Nucleus accumbens (tissue), 56 donors: ENCODE results near the gene CERK.

ENCODE experiments used
- DNase-seq, 56 donors: peaks; one replicate each; lab custom pipeline; 2025; lab: John Stamatoyannopoulos, UW

The CERK gene

DNA sequence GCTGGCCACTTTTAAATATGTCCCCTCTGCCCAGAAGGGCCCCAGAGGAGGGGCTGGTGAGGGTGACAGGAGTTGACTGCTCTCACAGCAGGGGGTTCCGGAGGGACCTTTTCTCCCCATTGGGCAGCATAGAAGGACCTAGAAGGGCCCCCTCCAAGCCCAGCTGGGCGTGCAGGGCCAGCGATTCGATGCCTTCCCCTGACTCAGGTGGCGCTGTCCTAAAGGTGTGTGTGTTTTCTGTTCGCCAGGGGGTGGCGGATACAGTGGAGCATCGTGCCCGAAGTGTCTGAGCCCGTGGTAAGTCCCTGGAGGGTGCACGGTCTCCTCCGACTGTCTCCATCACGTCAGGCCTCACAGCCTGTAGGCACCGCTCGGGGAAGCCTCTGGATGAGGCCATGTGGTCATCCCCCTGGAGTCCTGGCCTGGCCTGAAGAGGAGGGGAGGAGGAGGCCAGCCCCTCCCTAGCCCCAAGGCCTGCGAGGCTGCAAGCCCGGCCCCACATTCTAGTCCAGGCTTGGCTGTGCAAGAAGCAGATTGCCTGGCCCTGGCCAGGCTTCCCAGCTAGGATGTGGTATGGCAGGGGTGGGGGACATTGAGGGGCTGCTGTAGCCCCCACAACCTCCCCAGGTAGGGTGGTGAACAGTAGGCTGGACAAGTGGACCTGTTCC, 71.3 kb downstream of the CERK start:
- no peak for DNase-seq

DNA sequence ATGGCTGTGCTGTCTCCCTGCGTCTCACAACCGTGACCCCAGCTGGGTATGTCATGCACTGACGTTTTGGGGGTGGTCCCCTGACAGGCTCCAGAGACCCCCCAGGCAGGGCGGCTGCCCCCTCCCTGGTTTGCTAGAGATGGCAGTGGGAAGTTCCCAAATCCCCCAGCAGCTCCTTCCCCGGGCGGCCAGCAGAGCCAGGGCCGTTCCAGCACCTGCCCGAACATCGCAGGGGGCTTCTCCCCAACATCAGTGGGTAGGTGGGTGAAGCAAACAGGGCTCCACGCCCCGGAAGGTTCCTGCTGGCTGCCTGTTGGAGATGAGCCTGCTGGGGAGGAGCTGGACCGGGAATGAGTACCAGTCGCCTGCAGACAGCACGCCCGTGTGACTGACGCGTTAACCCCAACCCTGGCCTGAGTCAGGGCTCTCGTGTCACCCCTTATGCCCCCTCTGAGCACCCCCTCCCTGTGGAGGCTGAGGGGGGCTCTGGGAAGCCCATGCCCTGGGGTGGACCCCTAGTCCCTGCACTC, 72.2 kb downstream of the CERK start:
- no peak for DNase-seq

DNA sequence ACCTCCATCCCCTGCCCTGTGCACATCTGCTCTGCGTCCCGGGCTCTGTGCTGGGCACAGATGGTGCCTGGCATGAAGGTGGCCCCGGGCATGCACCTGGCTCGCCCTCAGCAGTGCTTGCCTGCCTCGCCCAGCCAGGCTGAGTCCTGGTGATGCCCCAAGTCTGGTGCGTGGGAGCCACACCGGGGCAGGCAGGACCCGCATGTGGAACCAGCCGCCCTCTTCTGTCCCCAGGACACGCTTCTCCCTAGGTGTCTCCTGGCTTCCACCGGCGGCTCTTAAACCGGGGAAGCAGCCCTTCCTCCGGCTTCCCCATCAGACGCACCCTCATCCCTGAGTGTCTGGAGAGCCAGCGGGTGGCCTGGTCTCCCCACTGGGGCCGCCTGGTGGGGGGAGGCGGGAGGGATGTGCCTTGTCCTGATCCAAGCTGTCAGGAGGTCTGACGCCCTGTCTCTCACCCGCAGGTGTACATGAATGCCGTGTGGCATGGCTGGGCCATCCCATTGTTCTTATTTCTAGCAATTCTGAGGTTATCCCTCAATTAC, 72.8 kb downstream of the CERK start:
- no peak for DNase-seq

DNA sequence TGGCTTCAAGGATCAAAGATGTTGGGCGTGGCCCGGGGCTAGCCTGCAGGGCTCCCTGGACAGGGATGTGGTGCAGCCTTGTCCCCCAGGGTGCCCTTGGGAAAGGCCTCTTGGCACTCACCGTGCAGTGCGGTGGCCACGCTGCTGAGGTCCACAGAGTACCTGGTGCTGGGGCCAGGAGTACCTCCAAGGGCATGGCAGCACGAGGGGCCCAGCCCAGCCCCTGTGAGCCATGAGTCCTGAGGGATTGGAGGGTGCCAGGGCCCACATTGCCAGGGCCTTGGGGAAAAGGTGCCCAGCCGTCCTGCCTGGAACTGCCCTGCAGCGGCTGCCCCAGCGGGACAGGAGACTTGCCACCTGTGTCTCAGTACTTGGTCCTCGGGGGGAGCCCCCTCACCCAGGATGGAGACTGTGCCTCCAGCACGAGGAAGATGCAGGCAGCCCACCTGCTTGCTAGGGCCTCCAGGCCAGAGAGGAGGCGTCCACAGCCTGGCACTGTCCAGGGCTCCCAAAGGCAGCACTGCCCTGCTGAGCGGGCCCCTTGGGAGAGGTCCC, 73.7 kb downstream of the CERK start:
- no peak for DNase-seq

DNA sequence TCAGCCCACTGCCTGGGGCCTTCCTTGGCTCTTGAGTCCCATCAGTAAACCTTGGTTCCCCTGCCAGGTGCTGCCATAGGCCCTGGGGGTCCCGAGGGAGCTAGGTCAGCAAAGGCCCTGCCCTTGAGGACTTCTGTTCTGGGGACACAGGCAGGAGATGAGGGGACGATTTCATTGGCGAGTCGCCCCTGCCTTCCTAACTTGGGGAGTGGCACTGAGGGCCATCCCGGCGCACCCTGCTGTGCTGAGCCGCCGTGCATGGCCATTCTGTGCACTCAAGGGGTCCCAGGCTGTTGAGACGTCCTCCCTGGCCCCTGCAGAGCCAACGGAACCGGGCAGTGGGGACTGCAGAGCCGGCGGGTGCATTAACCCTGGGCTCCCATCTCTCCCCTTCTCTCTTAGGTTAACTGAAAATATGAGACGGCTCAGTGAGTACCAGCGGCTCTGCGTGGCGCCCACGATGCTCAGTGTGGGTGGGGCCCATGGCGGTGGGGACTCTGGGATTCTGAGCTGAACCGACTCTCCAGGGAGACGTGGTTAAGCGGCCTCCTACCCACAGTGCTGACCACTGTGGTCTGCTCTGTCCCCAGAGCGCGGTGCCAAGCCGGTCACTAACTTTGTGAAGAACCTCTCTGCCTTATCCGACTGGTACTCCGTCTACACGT, 74.5 kb downstream of the CERK start:
- DNase-seq: no peak

DNA sequence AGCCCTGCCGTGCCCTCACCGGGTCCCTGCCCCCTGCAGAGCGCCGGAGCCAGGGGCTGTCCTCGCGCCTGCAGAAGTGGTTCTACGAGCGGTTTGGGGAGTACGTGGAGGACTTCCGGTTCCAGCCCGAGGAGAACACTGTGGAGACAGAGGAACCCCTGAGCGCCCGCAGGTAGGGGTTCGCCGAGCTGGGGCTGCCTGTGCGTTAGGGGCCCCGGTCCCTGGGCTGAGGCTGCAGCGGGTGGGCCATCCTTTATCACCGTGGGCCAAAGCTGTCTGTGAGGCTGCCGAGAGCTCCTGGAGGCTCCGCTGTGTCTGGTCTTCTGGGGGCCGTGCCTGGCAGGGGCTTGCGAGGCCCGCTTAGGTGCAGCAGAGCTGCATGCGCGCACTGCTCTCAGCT, 75.1 kb downstream of the CERK start:
- DNase-seq: no peak

DNA sequence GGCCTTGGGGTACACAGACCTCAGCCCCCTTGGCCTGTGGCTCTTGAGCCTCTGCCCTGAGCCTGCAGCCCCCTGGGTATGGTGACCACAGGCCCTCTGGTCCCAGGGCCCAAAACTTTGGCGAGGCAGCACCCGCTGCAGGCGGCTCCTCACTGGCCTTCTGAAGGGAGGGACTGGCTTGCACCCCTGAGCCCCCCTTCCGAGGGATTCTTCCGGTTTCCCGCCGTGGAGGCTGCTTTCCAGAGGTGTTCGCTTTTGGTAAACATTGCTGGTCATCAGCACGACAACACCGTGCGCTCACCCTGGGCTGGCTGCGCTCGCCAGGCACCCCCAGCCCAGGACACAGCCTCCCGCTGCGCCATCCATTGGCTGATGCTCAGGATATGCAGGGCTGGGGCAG, 75.8 kb downstream of the CERK start:
- no peak for DNase-seq

DNA sequence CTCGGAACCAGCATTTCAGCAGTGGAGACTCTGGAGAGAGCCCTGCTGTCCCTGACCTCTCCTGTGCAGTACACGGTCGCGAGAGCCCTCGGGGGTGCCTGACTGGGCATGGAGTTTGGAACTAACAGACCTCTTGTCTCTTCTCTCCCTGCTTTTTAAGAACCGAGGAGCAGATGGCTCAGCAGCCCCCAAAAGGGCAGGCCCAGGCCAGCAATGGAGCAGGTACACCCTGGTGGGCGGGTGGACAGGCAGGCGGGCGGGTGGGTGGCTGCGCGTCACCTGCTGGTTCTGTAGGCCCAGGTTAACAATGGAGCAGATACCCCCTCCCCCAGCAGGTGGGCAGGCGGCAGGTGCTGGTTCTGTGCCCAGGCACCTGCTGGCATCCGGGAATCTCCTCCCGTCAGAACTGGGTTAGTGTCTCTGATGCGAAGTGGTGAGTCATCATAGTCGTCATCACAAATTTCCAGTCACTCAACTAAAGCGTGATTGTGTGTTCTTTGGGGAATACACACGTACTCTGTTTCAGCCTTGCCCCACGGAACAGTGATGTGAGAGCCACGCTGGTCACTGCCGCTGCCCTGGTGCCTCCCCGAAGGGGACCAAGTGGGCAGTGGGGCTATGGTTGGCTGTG, 76.7 kb downstream of the CERK start:
- DNase-seq: peak in 21 of 56 donors; percentile 16 to 77 (median 40)

DNA sequence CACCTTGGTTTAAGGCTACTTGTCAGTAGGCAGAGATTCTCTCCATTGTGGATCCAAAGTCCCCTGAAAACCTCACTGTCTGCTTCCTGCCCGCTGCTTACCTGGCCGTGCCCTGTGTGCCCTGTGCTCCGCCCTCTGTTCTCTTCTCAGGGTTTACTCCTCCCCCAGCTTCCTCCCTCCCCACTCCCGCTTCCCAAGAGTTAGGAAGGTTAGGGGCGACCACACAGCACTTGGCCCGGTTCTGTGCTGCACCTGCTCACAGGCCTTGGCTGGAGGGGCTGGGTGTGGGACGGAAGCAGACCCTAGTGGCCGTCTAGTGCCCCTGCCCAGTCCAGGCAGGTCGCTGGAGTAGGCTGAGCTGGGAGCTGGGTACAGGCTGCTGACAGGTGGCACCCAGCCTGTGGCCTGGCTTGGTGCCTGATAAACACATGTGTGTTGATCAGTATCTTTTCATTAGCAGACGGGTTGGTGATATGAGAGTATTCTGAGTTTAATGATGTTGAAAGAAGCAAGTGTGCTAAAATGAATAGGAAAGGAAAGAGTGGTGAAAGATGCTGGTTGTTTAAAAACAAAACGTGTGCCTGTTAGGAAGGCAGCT, 77.3 kb downstream of the CERK start:
- no peak for DNase-seq

DNA sequence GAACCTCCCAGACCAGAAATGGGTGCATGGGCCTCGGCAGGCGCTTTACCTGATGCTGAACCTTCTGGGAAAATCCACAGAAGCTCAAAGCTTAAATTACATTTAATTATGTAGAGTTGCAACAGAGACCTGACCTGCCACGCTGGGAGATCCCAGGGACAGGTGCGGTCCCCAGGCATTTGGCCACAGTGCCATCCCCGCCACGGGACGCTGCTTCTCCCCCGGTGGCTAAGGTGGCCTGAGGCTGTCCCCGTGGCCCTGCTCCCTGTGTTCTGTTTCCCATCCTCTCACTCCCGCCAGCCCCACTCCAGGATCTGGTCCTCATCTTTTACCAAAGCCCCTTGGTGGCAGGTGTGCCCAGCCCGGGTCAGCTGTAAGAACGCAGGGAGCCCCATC, 78.3 kb downstream of the CERK start:
- no peak for DNase-seq

DNA sequence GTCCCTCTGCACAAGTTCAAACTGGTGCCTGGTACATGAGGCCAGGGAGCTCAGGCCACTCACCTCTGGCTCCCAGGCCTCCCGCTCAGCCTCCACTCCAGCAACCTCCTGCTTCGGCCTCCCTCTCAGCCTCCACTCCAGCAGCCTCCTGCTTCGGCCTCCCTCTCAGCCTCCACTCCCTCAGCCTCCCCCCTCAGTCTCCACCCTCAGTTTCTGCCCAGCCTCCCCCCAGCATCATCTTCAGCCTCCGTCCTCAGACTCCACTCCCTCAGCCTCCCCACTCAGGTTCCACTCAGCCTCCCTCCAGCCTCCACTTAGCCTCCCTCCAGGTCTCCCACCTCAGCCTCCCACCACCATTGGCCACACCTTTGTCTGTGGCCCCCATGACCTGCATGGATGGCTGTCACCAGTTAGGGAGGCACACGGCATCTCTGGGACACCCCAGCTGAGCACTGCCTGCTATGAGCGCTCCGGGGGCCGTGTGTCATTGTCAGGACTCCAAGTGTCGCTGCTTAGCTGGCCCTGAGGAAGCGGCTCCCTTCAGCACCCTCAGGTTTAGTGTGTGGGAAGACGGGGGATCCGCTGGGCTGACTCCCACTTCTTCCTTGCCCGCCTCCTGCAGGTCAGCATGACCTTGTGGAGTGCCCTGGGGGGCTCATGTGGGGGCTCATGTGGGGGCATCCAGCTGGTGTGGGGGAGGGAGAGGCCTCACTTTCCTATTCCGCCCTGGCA, 78.8 kb downstream of the CERK start:
- DNase-seq: no peak

DNA sequence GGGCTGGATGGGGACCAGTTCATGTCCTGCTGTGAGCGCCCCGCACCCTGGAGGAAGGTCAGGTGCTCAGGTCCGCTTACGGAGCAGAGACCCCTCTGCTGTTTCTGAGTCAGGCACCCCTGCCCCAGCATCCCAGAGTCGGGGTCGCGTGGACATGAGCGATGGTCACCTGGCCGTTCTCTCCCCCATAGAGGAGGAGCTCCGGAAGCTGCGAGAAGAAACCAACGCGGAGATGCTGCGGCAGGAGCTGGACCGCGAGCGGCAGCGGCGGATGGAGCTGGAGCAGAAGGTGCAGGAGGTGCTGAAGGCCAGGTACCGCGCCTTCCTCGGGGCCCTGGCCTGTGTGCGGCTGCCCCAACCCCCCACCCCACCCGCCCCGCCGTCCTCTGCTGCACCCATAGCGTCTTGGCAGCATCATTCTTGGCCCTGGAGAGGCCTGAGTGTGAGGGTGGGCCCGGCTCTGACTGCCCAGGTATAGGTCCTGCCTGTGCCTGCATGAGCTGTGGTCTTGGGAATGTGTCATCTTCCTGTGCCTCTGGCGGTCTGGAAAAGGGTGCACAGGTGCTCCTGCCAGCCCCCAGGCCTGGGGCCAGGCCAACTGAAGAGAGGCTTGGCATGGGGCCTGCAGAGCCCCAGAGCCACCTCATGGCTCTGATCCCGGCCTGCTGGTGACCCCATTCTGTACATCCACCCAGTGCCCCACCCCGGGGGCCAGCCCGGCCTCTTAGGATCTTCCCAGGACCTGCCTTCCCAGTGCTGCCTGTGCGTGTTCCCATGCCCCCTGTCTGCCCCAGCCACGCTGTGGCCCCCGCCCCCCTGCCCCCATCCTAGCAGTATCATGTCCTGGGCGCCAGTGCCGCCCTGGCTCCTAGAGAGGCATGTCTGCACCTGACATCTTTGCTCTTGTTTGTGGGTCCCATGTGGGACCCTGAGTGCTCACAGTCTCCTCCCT, 79.8 kb downstream of the CERK start:
- no peak for DNase-seq

DNA sequence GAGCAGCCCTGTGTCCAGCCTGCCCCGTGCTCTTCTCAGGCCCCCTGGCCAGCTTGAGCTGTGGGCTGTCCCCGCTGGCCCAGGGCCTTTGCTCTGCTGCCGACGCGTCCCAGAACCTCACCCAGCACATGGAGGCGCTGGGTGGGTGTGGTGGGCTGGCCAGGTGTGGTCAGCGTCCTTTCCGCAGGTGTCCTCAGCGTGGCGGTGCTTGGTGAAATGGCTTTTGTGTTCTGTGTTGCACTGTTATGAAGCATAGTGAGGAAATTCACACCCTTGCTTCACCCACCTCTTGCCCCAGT, 80.4 kb downstream of the CERK start:
- DNase-seq: no peak

DNA sequence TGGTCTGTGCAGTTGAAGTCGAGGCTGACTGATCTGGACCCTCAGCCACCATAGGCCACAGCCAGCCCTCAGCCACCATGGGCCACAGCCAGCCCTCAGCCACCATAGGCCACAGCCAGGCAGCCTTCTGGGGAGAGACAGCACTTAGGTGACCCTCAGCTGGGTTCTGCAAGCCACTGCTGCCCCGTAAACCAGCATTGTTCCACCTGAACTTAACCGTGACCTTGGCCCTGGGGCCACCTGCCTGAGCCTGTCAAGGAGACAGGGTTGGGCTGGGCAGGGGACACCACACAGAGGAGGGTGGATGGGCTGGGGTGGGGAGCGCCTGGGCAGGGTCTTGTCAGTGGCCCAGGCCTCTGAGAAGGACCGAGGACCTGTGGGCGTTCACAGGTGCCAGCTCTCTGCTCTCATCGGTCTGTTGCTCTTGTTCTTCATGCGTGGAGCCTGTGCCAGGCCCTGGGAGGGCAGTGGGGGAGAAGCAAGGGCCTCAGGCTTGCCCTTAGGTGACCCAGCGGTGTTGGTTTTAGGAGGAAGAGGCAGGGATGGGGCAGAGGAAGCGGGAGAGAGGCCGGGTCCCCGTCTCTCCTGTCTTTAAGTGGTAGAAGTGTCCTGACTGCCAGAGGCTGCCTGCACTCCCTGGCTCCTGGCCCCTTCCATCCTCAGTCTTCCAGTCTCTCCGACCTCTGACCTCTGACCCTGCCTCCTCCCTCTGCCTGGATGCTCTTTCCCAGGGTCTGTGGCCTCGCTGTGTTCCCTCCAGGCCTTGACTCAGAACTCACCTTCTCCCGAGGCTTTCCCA, 81.0 kb downstream of the CERK start:
- no peak for DNase-seq

DNA sequence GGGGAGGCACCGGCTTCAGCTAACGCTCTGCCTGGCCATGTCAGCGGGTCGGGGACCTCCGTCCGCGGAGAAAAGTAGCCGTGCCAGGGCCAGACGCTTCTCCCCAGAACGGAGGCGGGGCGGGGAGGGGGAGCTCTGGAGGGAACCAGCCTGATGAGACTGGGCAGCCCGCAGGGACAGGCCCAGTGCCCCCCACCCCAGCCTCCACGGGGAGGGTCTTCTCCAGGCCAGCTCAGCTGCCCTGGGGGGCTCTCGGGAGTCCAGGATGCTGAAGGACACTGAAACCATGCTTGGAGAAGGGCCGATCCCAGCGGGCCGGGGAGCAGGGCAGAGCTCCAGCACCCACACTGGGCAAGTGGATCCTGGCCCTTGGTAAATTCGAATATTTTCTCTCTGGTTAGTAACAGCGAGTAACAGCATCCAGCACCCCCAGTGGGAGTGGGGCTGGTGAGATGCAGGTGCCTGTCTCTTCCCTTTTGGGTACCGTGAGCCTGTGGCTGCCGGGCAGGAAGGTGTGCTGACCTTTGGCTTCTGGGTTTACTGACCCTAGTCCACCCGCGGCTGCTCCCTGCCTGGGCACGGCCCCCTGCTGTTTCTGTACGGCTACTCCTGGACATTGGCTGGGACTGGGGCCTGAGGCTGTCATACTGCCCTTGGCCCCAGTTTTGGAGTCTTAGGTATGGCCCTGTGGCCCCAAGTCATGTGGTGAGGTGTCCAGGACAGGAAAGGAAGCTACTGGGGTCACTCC, 82.0 kb downstream of the CERK start:
- peak in 2 of 56 donors; percentile 11 to 25 for DNase-seq

DNA sequence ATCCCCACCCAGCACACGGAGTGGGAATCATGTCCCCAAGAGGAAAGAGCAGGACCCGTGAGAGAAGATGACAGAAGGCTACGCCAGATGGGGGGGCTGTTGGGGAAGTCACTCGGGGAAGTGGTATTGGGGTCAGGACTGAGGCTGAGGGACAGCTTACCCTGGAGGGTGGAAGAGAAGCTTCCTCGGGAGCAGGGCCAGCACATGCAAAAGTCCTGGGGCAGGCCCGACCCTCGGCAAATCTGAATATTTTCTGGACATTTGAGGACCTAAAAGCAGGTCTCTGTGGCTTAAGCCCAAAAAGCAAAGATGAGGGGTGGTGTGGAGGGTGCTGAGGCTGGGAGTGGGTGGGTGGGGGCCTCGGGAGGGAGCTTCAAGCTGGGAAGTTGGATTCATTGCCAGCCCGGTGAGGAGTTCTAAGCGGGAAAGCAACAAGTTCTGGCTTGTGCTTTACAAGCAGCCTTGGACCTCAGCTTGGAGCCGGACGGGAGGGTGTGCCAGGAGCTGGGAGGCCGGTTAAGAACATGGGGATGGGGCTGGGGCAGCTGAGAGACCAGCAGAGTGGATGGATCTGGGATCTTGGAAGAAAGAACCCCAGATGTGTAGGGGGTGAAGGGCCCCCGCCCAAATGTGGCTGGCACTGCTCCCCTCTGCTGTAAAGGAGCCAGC, 83.0 kb downstream of the CERK start:
- peak in 4 of 56 donors; percentile 5 to 28 (median 24) for DNase-seq

DNA sequence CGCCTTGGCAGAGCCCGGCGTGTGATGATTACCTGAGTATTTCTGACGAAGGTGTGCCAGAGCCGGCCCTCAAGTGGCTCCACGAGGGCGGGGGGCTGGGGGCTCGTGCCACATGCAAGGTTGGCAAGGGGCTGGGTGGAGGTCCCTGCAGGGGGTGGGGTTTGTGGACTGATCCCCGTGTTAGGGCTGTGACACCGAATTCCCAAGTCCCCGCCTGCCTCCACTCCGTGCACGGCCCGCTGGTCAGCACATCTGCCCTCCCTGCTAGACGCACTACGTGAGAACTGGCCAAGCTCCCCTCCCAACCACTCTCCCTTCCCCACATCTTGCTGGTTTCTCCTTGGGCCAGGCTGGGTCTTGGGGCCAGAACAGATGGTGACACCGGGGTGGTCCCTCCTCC, 83.6 kb downstream of the CERK start:
- no peak for DNase-seq
